ENCODE data around the gene GLYR1.

The GLYR1 gene

GRCh38 chr16:4800290-4801041, 46.6 kb downstream of the GLYR1 start (continued):
- TF ChIP-seq ZBTB48 (tag by site-specific recombination; IDR thresholded peaks at IDR 0.05) (0 out of 2 replicates have a peak, but pooled peaks have one; percentile 3), KLF1 (tag by site-specific recombination; IDR thresholded peaks at IDR 0.05) (peak; percentile 8; the same call in 1 of the 2 replicates), ZNF19 (tag by site-specific recombination; IDR thresholded peaks at IDR 0.05; ENCODE audit: low read depth) (no peak)
- TF ChIP-seq, protein P1, sequence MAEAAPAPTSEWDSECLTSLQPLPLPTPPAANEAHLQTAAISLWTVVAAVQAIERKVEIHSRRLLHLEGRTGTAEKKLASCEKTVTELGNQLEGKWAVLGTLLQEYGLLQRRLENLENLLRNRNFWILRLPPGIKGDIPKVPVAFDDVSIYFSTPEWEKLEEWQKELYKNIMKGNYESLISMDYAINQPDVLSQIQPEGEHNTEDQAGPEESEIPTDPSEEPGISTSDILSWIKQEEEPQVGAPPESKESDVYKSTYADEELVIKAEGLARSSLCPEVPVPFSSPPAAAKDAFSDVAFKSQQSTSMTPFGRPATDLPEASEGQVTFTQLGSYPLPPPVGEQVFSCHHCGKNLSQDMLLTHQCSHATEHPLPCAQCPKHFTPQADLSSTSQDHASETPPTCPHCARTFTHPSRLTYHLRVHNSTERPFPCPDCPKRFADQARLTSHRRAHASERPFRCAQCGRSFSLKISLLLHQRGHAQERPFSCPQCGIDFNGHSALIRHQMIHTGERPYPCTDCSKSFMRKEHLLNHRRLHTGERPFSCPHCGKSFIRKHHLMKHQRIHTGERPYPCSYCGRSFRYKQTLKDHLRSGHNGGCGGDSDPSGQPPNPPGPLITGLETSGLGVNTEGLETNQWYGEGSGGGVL (tag by site-specific recombination; IDR thresholded peaks at IDR 0.05) = no peak

DNA sequence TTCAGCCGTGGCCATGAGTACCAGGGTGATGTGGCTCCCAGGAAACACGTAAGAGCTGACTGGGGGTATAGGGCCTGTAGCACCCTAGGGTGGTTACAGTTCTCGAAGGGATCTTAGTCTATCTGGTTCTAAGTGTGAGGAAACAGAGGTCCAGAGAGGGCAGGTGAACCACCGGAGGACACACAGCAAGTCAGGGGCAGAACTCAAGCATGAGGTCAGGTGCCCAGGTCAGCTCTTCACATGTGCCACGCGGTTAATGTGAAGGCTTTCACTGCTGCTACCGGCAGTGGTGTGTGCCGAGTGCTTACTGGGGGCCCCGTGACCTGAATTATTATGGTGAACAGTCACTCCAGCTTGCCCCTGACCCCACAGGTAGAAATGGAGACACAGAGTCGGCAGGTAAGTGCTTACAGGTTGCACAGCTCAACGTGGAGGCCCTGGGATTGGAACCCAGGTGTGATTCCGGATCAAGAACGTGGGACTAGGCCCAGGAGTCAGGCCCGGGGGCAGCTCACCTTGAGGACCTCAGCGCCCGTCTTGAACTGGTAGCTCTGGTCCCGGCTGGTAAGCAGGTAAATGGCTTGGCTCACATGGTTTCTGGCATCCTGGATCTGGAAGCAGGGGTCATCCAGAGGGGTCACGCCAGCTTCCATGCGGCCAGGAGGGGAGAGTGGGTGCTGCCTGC, 47.8 kb downstream of the GLYR1 start:
- Histone ChIP-seq H3K4me1 (ENCODE audit: control insufficient read depth, insufficient read depth, low read length) (peaks cover 3% of the 10 kb centered on the region; the same call in 1 of the 2 replicates), H3K27ac (ENCODE audit: extremely low read depth, low read depth, low read length) (no peak overlapping the region), H3K9me3 (ENCODE audit: control insufficient read depth, insufficient read depth, low read depth, low read length) (no peaks in the 10 kb centered on the region), H3K4me3 (ENCODE audit: low read depth, low read length) (no peak overlapping the region), H3K36me3 (ENCODE audit: control insufficient read depth in 2 of 2, insufficient read depth in 1 of 2, low read length in 2 of 2) (peaks cover 0 to 33% of the 10 kb centered on the region in 2 experiments; a peak in 1 of 3 replicates)
- TF ChIP-seq ZNF140 (tag by site-specific recombination; IDR thresholded peaks at IDR 0.05) (no peak), ZBTB21 (tag by site-specific recombination; IDR thresholded peaks at IDR 0.05) (no peak), ZNF169 (tag by site-specific recombination; IDR thresholded peaks at IDR 0.05) (no peak), ZNF521 (tag by site-specific recombination; IDR thresholded peaks at IDR 0.05) (no peak), TSHZ1 (tag by site-specific recombination; IDR thresholded peaks at IDR 0.05; ENCODE audit: borderline replicate concordance) (no peak), ZNF768 (tag by site-specific recombination; IDR thresholded peaks at IDR 0.05) (peak; percentile 80; the same call in 1 of the 2 replicates), PRDM1 (tag by site-specific recombination; IDR thresholded peaks at IDR 0.05) (no peak)
- TF ChIP-seq, protein P2, sequence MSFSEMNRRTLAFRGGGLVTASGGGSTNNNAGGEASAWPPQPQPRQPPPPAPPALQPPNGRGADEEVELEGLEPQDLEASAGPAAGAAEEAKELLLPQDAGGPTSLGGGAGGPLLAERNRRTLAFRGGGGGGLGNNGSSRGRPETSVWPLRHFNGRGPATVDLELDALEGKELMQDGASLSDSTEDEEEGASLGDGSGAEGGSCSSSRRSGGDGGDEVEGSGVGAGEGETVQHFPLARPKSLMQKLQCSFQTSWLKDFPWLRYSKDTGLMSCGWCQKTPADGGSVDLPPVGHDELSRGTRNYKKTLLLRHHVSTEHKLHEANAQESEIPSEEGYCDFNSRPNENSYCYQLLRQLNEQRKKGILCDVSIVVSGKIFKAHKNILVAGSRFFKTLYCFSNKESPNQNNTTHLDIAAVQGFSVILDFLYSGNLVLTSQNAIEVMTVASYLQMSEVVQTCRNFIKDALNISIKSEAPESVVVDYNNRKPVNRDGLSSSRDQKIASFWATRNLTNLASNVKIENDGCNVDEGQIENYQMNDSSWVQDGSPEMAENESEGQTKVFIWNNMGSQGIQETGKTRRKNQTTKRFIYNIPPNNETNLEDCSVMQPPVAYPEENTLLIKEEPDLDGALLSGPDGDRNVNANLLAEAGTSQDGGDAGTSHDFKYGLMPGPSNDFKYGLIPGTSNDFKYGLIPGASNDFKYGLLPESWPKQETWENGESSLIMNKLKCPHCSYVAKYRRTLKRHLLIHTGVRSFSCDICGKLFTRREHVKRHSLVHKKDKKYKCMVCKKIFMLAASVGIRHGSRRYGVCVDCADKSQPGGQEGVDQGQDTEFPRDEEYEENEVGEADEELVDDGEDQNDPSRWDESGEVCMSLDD (tag by site-specific recombination; IDR thresholded peaks at IDR 0.05) = no peak
- CTCF ChIA-PET = interaction anchor here (0.6 kb wide), 1 partner anchor 616 kb away, joined by 5 read pairs; no protein-coding TSS in a partner anchor
- POLR2A ChIA-PET = interaction anchor here (0.6 to 2.4 kb wide), 2 partner anchors 18 to 31 kb away, joined by 3 to 6 read pairs; no protein-coding TSS in a partner anchor

- no peaks in the 10 kb centered on the region for H3K9me3 ChIP-seq (ENCODE audit: control insufficient read depth, insufficient read depth, low read depth, low read length)
- TF ChIP-seq, protein P3, sequence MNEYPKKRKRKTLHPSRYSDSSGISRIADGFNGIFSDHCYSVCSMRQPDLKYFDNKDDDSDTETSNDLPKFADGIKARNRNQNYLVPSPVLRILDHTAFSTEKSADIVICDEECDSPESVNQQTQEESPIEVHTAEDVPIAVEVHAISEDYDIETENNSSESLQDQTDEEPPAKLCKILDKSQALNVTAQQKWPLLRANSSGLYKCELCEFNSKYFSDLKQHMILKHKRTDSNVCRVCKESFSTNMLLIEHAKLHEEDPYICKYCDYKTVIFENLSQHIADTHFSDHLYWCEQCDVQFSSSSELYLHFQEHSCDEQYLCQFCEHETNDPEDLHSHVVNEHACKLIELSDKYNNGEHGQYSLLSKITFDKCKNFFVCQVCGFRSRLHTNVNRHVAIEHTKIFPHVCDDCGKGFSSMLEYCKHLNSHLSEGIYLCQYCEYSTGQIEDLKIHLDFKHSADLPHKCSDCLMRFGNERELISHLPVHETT (tag by site-specific recombination; IDR thresholded peaks at IDR 0.05) = no peak
- no peak for TF ChIP-seq ZBTB21 (tag by site-specific recombination; IDR thresholded peaks at IDR 0.05)
- no peak for TF ChIP-seq ZNF394 (tag by site-specific recombination; IDR thresholded peaks at IDR 0.05; ENCODE audit: borderline replicate concordance)
- H3K4me3 ChIP-seq (ENCODE audit: low read depth, low read length) = no peak overlapping the region
- ChIA-PET POLR2A (interaction anchor here (1.2 to 2.4 kb wide), 2 partner anchors 30 to 49 kb away, joined by 4 to 6 read pairs; partner anchors contain the start of genes GLYR1 and UBN1), CTCF (no interaction called here)
- H3K27ac ChIP-seq (ENCODE audit: extremely low read depth, low read depth, low read length) = no peak overlapping the region
- H3K4me1 ChIP-seq (ENCODE audit: control insufficient read depth, insufficient read depth, low read length) = peaks cover 3% of the 10 kb centered on the region; the same call in 1 of the 2 replicates
- peaks cover 0 to 27% of the 10 kb centered on the region in 2 experiments; a peak in 1 of 3 replicates for H3K36me3 ChIP-seq (ENCODE audit: control insufficient read depth in 2 of 2, insufficient read depth in 1 of 2, low read length in 2 of 2)
Measured at GRCh38 chr16:4798456-4798855, 48.6 kb downstream of the GLYR1 start.
